ENCODE measurements around the gene CLOCK. TPM values are rescaled to one million over a fixed set of nuclear protein-coding genes. Genes with fewer than 3 reads are reported as not detected.

CLOCK gene
- total RNA-seq, 3 donors from 2014 or later, result 29.8 to 32.2 (median 30.2) TPM

DNA sequence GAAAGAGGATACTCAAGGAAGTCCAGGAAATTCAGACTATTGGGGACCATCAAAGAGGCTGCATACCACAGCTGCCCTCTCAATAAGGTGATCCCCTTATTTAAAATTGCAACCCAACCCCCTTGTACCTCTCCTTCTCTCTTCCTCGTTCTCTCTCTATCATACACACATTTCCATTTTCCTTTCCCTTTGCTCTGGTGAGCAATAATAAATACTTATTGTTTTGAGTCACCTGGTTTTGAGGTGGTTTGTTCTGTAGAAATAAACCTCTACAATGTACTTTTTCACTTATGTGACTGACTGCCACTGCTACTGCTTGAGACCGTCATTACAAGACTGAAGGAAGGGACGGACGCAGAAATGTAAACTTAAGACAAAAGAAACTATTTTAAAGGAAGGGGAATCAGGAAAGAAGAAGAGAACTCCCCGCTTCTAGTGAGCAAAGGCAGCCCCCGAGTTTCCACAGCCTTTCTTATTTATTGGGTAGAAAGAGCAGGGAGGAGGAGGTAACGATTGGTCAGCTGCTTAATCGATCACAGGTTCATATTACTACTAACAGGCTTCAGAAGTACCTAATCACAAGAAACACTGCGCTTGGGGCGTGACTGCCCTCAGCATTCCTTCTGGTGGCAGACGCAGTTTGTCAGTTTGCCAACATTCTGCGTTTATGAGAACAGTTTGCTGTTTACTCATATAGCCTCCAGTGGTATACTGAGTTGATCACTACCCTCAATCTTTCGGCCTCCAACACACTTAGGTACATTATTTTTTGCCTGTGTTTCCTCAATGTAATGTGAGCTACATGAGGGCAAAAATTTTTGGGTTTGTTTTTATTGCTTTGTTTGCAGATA is 167.9 kb downstream of the CLOCK start:
- no peak for TF ChIP-seq POLR2AphosphoS5 (IDR thresholded peaks at IDR 0.05)
- no peak for TF ChIP-seq CTCF (IDR thresholded peaks at IDR 0.05)
- no peak for TF ChIP-seq POLR2A (IDR thresholded peaks at IDR 0.05)
- peak overlapping the region in 1 of 2 donors; percentile 70 for H3K27ac ChIP-seq
- no peaks in the 10 kb centered on the region for H3K4me1 ChIP-seq
- H3K4me3 ChIP-seq, result no peak overlapping the region
- H3K27me3 ChIP-seq, result no peaks in the 10 kb centered on the region
- peak; percentile 62 to 66 for DNase-seq (ENCODE audit: low spot score in 2 of 2)
- H3K36me3 ChIP-seq, result no peaks in the 10 kb centered on the region
- no peaks in the 10 kb centered on the region for H3K9me3 ChIP-seq
- intact Hi-C loops (cut with DNase I; ENCODE audit: low total_unique reads), result no loop called here

Other genes with a start within 250 kb of the CLOCK start
- 10 to 100 TPM; 13.9 to 20.3 (median 14.4) TPM for gene SRD5A3, start 200.7 kb downstream of the CLOCK start, total RNA-seq
- gene TMEM165, start 151.0 kb downstream of the CLOCK start, total RNA-seq, result 100 to 1,000 TPM; 165 to 386 (median 204) TPM
- gene PDCL2, start 45.3 kb upstream of the CLOCK start, total RNA-seq, result not detected
- not detected for gene NMU, start 89.4 kb upstream of the CLOCK start, total RNA-seq